ENCODE data around the gene ENAH.

- TF ChIP-seq CTCF (IDR thresholded peaks at IDR 0.05): no peak
- no peak for TF ChIP-seq POLR2A (IDR thresholded peaks at IDR 0.05)
Observed at GRCh38 chr1:225474439-225474985, 178.4 kb downstream of the ENAH start.
